ENCODE measurements around the gene DLG5.

DLG5 gene

GRCh38 chr10:77841711-77842375 lies 84.7 kb downstream of the DLG5 start (continued):
- TF ChIP-seq ZNF639 (tag by site-specific recombination; IDR thresholded peaks at IDR 0.05) (no peak), ZBTB17 (tag by site-specific recombination; IDR thresholded peaks at IDR 0.05) (no peak), ZNF837 (tag by site-specific recombination; IDR thresholded peaks at IDR 0.05) (no peak), ZNF391 (tag by site-specific recombination; IDR thresholded peaks at IDR 0.05; ENCODE audit: borderline replicate concordance, low read depth) (no peak), ZNF398 (tag by site-specific recombination; IDR thresholded peaks at IDR 0.05) (no peak), ZNF530 (tag by site-specific recombination; IDR thresholded peaks at IDR 0.05; ENCODE audit: low read depth) (no peak), CTCF (tag by site-specific recombination; IDR thresholded peaks at IDR 0.05) (no peak)

- no peak overlapping the region for H3K27ac ChIP-seq (ENCODE audit: extremely low read depth, low read depth, low read length)
- H3K4me3 ChIP-seq (ENCODE audit: low read depth, low read length), result no peak overlapping the region
- no peaks in the 10 kb centered on the region for H3K9me3 ChIP-seq (ENCODE audit: control insufficient read depth, insufficient read depth, low read depth, low read length)
- H3K4me1 ChIP-seq (ENCODE audit: control insufficient read depth, insufficient read depth, low read length), result peaks cover 5% of the 10 kb centered on the region; the same call in 1 of the 2 replicates
- ChIA-PET POLR2A (no interaction called here), CTCF (no interaction called here)
- H3K36me3 ChIP-seq (ENCODE audit: control insufficient read depth in 2 of 2, insufficient read depth in 1 of 2, low read length in 2 of 2), result peaks cover 5 to 66% of the 10 kb centered on the region in 2 experiments; a peak in 2 of 3 replicates
- no peak for TF ChIP-seq GLIS1 (tag by site-specific recombination; IDR thresholded peaks at IDR 0.05)
- no peak for TF ChIP-seq ZNF148 (tag by site-specific recombination; IDR thresholded peaks at IDR 0.05; ENCODE audit: borderline replicate concordance)
- no peak for TF ChIP-seq MYNN (tag by site-specific recombination; IDR thresholded peaks at IDR 0.05; ENCODE audit: borderline replicate concordance)
- TF ChIP-seq ZNF174 (tag by site-specific recombination; IDR thresholded peaks at IDR 0.05), result no peak
- TF ChIP-seq MZF1 (tag by site-specific recombination; IDR thresholded peaks at IDR 0.05; ENCODE audit: borderline replicate concordance), result no peak
- TF ChIP-seq EGR2 (tag by site-specific recombination; IDR thresholded peaks at IDR 0.05; ENCODE audit: low read depth), result no peak
- no peak for TF ChIP-seq ZNF791 (tag by site-specific recombination; IDR thresholded peaks at IDR 0.05)
- TF ChIP-seq ZNF404 (tag by site-specific recombination; IDR thresholded peaks at IDR 0.05), result no peak
- no peak for TF ChIP-seq HOXD13 (CRISPR knock-in tag; IDR thresholded peaks at IDR 0.05; ENCODE audit: borderline replicate concordance)
These were observed 85.9 kb downstream of the DLG5 start for GRCh38 chr10:77840636-77841035.

Measured in HEK293 (cell line).